ENCODE results near the gene KCNIP4. TPM values are rescaled to one million over a fixed set of nuclear protein-coding genes. Genes with fewer than 3 reads are reported as not detected.

The KCNIP4 gene
- total RNA-seq, 1 donor from 2014 or later, result 30.4 TPM

DNA sequence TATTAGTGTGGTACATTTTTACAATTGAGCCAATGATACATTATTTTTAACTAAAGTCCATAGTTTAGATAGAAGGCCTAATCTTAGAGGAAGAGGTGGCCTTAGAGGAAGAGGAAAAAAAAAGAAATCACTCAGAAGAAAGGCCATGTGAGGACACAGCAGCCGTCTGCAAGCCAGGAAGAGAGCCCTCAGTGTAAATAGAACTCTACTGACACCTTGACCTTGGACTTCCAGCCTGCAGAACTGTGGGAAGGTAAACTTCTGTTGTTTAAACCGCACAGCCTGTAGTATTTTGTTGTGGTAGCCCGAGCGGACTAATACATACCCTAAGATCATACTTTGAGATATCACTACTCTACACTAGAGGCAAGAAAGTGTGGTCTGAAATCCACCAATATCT lies 5.1 kb upstream of the KCNIP4 start:
- TF ChIP-seq, protein P1, sequence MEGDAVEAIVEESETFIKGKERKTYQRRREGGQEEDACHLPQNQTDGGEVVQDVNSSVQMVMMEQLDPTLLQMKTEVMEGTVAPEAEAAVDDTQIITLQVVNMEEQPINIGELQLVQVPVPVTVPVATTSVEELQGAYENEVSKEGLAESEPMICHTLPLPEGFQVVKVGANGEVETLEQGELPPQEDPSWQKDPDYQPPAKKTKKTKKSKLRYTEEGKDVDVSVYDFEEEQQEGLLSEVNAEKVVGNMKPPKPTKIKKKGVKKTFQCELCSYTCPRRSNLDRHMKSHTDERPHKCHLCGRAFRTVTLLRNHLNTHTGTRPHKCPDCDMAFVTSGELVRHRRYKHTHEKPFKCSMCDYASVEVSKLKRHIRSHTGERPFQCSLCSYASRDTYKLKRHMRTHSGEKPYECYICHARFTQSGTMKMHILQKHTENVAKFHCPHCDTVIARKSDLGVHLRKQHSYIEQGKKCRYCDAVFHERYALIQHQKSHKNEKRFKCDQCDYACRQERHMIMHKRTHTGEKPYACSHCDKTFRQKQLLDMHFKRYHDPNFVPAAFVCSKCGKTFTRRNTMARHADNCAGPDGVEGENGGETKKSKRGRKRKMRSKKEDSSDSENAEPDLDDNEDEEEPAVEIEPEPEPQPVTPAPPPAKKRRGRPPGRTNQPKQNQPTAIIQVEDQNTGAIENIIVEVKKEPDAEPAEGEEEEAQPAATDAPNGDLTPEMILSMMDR (IDR thresholded peaks at IDR 0.05; ENCODE audit: partially characterized antibody, unreplicated experiment), result no peak
- peaks cover 7% of the 10 kb centered on the region for H3K9me3 Mint-ChIP-seq (ENCODE audit: unreplicated experiment)

DNA sequence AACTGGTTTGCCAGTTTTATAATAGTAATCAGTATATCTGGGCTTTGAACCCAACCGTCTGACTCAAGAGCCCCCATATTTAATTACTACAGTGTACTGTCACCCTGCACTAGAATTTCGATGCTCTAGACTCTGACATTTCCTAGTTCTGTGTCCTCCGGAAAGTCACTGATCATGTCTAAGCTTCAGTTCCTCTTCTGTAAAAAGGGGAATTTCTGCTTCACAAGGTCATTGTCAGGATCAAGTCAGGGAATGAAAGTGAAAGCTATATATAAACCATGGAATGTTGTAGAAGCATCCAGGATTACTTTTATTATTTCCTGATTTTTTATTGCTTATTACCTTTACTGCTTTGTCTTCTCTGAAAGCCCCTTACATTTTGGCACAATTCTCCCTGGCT lies 4.0 kb upstream of the KCNIP4 start:
- peaks cover 10% of the 10 kb centered on the region for H3K9me3 Mint-ChIP-seq (ENCODE audit: unreplicated experiment)
- no peak overlapping the region for H3K27ac Mint-ChIP-seq (ENCODE audit: unreplicated experiment)
- DNase-seq, result no peak
- H3K27me3 Mint-ChIP-seq (ENCODE audit: unreplicated experiment), result peaks cover 6% of the 10 kb centered on the region
- TF ChIP-seq, protein P1 (IDR thresholded peaks at IDR 0.05; ENCODE audit: partially characterized antibody, unreplicated experiment), result no peak
- H3K4me3 Mint-ChIP-seq (ENCODE audit: unreplicated experiment), result no peak overlapping the region
- no peaks in the 10 kb centered on the region for H3K36me3 Mint-ChIP-seq (ENCODE audit: unreplicated experiment)
- H3K4me1 Mint-ChIP-seq (ENCODE audit: low read depth, unreplicated experiment), result peaks cover 5% of the 10 kb centered on the region

More for the DNA sequence above, 5.1 kb upstream of the KCNIP4 start:
- Mint-ChIP-seq H3K4me1 (ENCODE audit: low read depth, unreplicated experiment) (no peaks in the 10 kb centered on the region), H3K27ac (ENCODE audit: unreplicated experiment) (no peak overlapping the region), H3K36me3 (ENCODE audit: unreplicated experiment) (no peaks in the 10 kb centered on the region), H3K27me3 (ENCODE audit: unreplicated experiment) (peaks cover 3% of the 10 kb centered on the region), H3K4me3 (ENCODE audit: unreplicated experiment) (no peak overlapping the region)
- DNase-seq, result no peak

DNA sequence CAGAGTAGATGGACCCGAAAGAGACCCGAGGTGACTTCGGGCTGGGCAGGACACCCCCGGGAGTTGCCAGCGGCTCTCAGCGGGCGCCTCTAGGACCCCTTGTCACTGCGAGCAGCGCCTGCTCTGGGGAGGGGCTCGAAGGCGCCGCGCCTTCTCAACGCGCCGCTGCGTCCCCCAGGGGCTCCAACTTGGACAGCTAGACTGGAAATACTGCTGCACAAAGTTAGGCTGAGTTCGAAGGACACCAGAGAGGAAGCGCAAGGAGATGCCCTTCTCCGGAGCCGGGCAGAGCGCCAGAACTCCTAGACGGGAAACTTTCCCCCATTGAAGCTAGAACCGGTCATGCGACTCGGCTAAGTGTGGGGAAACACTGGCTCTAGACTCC lies 493 bp upstream of the KCNIP4 start:
- peaks cover 6% of the 10 kb centered on the region for H3K27me3 Mint-ChIP-seq (ENCODE audit: unreplicated experiment)
- H3K9me3 Mint-ChIP-seq (ENCODE audit: unreplicated experiment), result peaks cover 12% of the 10 kb centered on the region
- TF ChIP-seq, protein P1 (IDR thresholded peaks at IDR 0.05; ENCODE audit: partially characterized antibody, unreplicated experiment), result no peak
- H3K27ac Mint-ChIP-seq (ENCODE audit: unreplicated experiment), result no peak overlapping the region
- peak overlapping the region; percentile 77 for H3K4me3 Mint-ChIP-seq (ENCODE audit: unreplicated experiment)
- DNase-seq, result no peak
- H3K4me1 Mint-ChIP-seq (ENCODE audit: low read depth, unreplicated experiment), result peaks cover 19% of the 10 kb centered on the region
- no peaks in the 10 kb centered on the region for H3K36me3 Mint-ChIP-seq (ENCODE audit: unreplicated experiment)

DNA sequence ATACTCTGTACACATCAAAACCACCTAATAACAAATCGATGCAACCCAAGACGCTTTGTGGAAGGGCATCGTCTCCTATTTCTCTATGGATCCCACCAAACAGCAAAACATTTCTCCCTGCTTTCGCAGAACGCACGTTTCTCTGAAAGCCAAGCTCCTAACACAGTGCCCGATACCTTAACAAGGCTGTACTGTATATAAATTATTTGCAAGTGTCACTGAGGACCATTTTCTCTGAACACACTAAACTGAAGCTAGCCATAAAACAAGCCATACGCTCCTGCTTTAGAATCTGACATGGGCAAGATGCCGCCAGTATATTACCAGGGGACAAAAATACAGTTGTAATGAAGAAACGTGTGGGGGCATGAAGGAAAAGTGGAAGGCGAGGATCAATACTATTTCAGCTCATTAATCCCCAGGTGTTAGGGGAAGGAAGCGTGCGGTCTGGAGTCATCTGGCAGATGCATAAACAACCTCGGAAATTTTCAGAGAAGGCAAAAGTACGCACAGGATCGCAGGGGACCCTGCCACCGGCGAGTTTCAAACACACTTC lies 703 bp downstream of the KCNIP4 start:
- TF ChIP-seq, protein P1 (IDR thresholded peaks at IDR 0.05; ENCODE audit: partially characterized antibody, unreplicated experiment), result no peak
- Mint-ChIP-seq H3K27me3 (ENCODE audit: unreplicated experiment) (peaks cover 6% of the 10 kb centered on the region), H3K4me1 (ENCODE audit: low read depth, unreplicated experiment) (peaks cover 19% of the 10 kb centered on the region), H3K27ac (ENCODE audit: unreplicated experiment) (peak overlapping the region; percentile 3), H3K9me3 (ENCODE audit: unreplicated experiment) (peaks cover 14% of the 10 kb centered on the region), H3K4me3 (ENCODE audit: unreplicated experiment) (peak overlapping the region; percentile 85), H3K36me3 (ENCODE audit: unreplicated experiment) (no peaks in the 10 kb centered on the region)
- DNase-seq, result no peak

DNA sequence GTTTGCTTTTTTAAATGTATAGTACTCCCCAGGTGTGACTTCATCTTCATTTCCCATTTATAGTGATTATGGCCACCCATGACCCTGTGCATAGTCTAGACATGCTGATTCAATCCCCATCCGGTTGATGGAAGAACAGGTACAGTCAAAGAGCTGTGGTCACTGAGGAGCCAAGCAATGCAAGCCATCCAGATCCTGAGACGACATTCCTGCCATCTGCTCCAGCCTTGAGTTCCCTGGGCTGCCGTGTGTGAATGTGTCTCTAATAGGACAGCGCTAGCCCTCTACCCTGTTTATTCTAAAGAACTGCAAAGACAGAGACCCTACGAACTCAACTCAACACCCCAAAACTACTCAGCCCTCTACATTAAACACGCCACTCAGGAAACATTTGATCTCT lies 1.7 kb downstream of the KCNIP4 start:
- H3K9me3 Mint-ChIP-seq (ENCODE audit: unreplicated experiment), result peaks cover 14% of the 10 kb centered on the region

More for the DNA sequence above, 1.7 kb downstream of the KCNIP4 start:
- TF ChIP-seq, protein P1 (IDR thresholded peaks at IDR 0.05; ENCODE audit: partially characterized antibody, unreplicated experiment), result no peak
- H3K4me1 Mint-ChIP-seq (ENCODE audit: low read depth, unreplicated experiment), result peaks cover 19% of the 10 kb centered on the region
- H3K36me3 Mint-ChIP-seq (ENCODE audit: unreplicated experiment), result no peaks in the 10 kb centered on the region
- peak overlapping the region; percentile 85 for H3K4me3 Mint-ChIP-seq (ENCODE audit: unreplicated experiment)
- H3K27ac Mint-ChIP-seq (ENCODE audit: unreplicated experiment), result peak overlapping the region; percentile 25
- peaks cover 6% of the 10 kb centered on the region for H3K27me3 Mint-ChIP-seq (ENCODE audit: unreplicated experiment)
- DNase-seq, result no peak

All from glutamatergic neuron (in vitro differentiated cells).